ENCODE data around the gene SLC1A7. TPM values are rescaled to one million over a fixed set of nuclear protein-coding genes. Genes with fewer than 3 reads are reported as not detected.

SLC1A7 gene
- total RNA-seq: 0.14 and 3.7 TPM in 2 replicates

GRCh38 chr1:53142226-53142853, at the start of gene SLC1A7:
Gene SLC1A7 (minus strand): TSS chr1:53142638. CDS start chr1:53142449, 189 bp downstream.

GRCh38 chr1:53061859-53062707, 80.4 kb downstream of the SLC1A7 start, which contains the start of gene PODN:
Gene PODN (plus strand): TSS chr1:53062213. CDS start chr1:53069856, 7,643 bp downstream.

Small RNAs within 50 kb of the gene (small RNA-seq; reads per million reads assigned to genes)
- not detected for gene HIGD1AP11 (ENCODE audit: low replicate concordance)

Other genes starting within 250 kb of the SLC1A7 start
- 19.2 and 51.2 TPM in 2 replicates for gene ECHDC2, start 220.9 kb downstream of the SLC1A7 start, total RNA-seq
- gene SCP2, start 215.4 kb downstream of the SLC1A7 start, total RNA-seq: 118 and 149 TPM in 2 replicates
- 10.2 and 110 TPM in 2 replicates for gene PODN, start 80.4 kb downstream of the SLC1A7 start, total RNA-seq
- 17.9 and 19.9 TPM in 2 replicates for gene CPT2, start 54.2 kb upstream of the SLC1A7 start, total RNA-seq
- gene CZIB, start 78.0 kb upstream of the SLC1A7 start, total RNA-seq: 38.5 and 41.8 TPM in 2 replicates
- gene MAGOH, start 95.9 kb upstream of the SLC1A7 start, total RNA-seq: 27.1 and 31.1 TPM in 2 replicates
- 51.2 and 55.1 TPM in 2 replicates for gene LRP8, start 185.4 kb upstream of the SLC1A7 start, total RNA-seq

Measured in placental pericyte (primary cell).